ENCODE data around the gene SYT8. TPM values are rescaled to one million over a fixed set of nuclear protein-coding genes. Genes with fewer than 3 reads are reported as not detected.

Gene SYT8
- total and polyA plus RNA-seq, 2 of the 8 experiments (the other 6 are each of a cell fraction or from before 2014, with no cell fraction given) = not detected

GRCh38 chr11:1834062-1834610 lies 654 bp upstream of the SYT8 start (continued):
- TF ChIP-seq CHD7 (IDR thresholded peaks at IDR 0.05; ENCODE audit: insufficient replicate concordance, low read length) (no peak), SIX5 (IDR thresholded peaks at IDR 0.05; ENCODE audit: low read depth, low read length) (no peak)
